ENCODE data around the gene ERI3.

GRCh38 chr1:44296086-44296485 is 59.0 kb downstream of the ERI3 start:
- TF ChIP-seq XBP1 (CRISPR knock-in tag; IDR thresholded peaks at IDR 0.05) (no peak), POLR2AphosphoS5 (IDR thresholded peaks at IDR 0.05; ENCODE audit: low read depth, low read length) (no peak)
